Spleen (tissue), 11 donors: ENCODE results near the gene PLAA. TPM values are rescaled to one million over a fixed set of nuclear protein-coding genes. Genes with fewer than 3 reads are reported as not detected.

ENCODE experiments used
- DNase-seq: peaks from one replicate; pipeline ENCODE4 v3.0.0-alpha.2; 2020
- H3K27ac ChIP-seq, 8 donors: fragments of 200-600 bp; sonication (generic) in 7 of 8; 1 replicate in 4 of 8; 2 replicates in 4 of 8; pipeline versions ENCODE4 v1.5.0 to v1.8.0; 2016 to 2021; ENCODE audit warnings: inconsistent platforms in 4 of 8, mild to moderate bottlenecking in 4 of 8, moderate library complexity in 1 of 8
- H3K27me3 ChIP-seq, 7 donors: fragments of 200-600 bp; sonication (generic) in 6 of 7; replicated peaks in 1 of 7; 1 replicate in 4 of 7; 2 replicates in 3 of 7; pipeline versions ENCODE4 v1.5.0 to v1.8.0; 2016 to 2021; ENCODE audit warnings: inconsistent platforms in 3 of 7, mild to moderate bottlenecking in 1 of 7
- H3K36me3 ChIP-seq, 6 donors: fragments of 200-600 bp; sonication (generic) in 5 of 6; 1 replicate in 4 of 6; 2 replicates in 2 of 6; pipeline versions ENCODE4 v1.5.0 to v1.8.0; 2016 to 2021; ENCODE audit warnings: inconsistent platforms in 2 of 6
- H3K4me1 ChIP-seq, 6 donors: fragments of 200-600 bp; sonication (generic) in 5 of 6; 1 replicate in 3 of 6; 2 replicates in 3 of 6; pipeline versions ENCODE4 v1.5.0 to v1.8.0; 2016 to 2021; ENCODE audit warnings: inconsistent platforms in 3 of 6
- H3K4me3 ChIP-seq, 8 donors: fragments of 200-600 bp; sonication (generic) in 7 of 8; 1 replicate in 4 of 8; 2 replicates in 4 of 8; pipeline versions ENCODE4 v1.5.0 to v1.8.0; 2016 to 2021; ENCODE audit warnings: inconsistent platforms in 4 of 8, mild to moderate bottlenecking in 4 of 8, moderate library complexity in 2 of 8
- H3K9me3 ChIP-seq, 8 donors: fragments of 200-600 bp; sonication (generic) in 7 of 8; 1 replicate in 4 of 8; 2 replicates in 4 of 8; pipeline versions ENCODE4 v1.5.0 to v1.8.0; 2016 to 2021; ENCODE audit warnings: inconsistent platforms in 4 of 8
- POLR2A ChIP-seq, 3 donors: fragments of 450-650 bp; IDR thresholded peaks; one replicate each; pipeline ENCODE4 v1.5.1; 2017; ENCODE audit warnings: antibody characterized with exemption in 3 of 3, mild to moderate bottlenecking in 1 of 3
- POLR2AphosphoS5 ChIP-seq, 3 donors: sonication (generic); formaldehyde crosslinking; IDR thresholded peaks; one replicate each; pipeline ENCODE4 v1.5.1; 2017; ENCODE audit warnings: antibody characterized with exemption in 3 of 3
- WGBS, 5 donors: extraction: QIAGEN DNeasy Blood & Tissue Kit in 3 of 5; methylation state at CpG; one replicate each; pipeline versions ENCODE4 v1.1.5 to v1.1.7; 2013 to 2018; 5-methylcytosine and 5-hydroxymethylcytosine counted together
- intact Hi-C: fragments of 100-400 bp; cut with DNase I; formaldehyde crosslinking; loops from one replicate; pipeline ENCODE4 v1.15.0; 2023; ENCODE audit warnings: low total_unique reads
- polyA plus RNA-seq, 3 donors: library from polyadenylated mRNA; stranded (reverse); fragments of 200-250 nt; gene quantifications; one replicate each; pipeline ENCODE4 v1.2.1, GENCODE V29; 2013
- total RNA-seq, 7 donors: library from RNA; depleted of rRNA in 3 of 7; stranded (reverse); fragments of >200 nt in 3 of 7; fragmentation: NEBNext Ultra II Directional in 4 of 7; extraction: Animal tissue kit (Norgen Biotek cat#: 25700) in 4 of 7; gene quantifications; one replicate each; pipeline versions ENCODE4 v1.1.0 to v1.2.1, GENCODE V29; 2016 to 2021
- TF ChIP-seq, protein P1 (sequence below), 11 experiments: fragments of 200-600 bp in 7 of 11; fragments of 450-650 bp in 4 of 11; sonication (generic) in 4 of 11; IDR thresholded peaks in 8 of 11; conservative IDR thresholded peaks in 3 of 11; 1 replicate in 7 of 11; 2 replicates in 4 of 11; pipeline versions ENCODE4 v1.4.0 to v1.8.0; 2016 to 2021; ENCODE audit warnings: antibody characterized with exemption in 11 of 11, inconsistent platforms in 4 of 11, mild to moderate bottlenecking in 1 of 11
- donor health status: healthy with polysubstance abuse.
- donor health status: DM: no; HTN: no; CAD: no; lungs with moderate emphysema.
- donor health status: DM: no; HTN: no; CAD: no.
- donor health status: Bipolar disorder and iron deficiency.
- donor health status: healthy.
- donor health status: DM: no; HTN: no; CAD: no.
- donor health status: DM: yes; HTN: yes; CAD: no.

PLAA gene
- total and polyA plus RNA-seq, 10 donors = 6.2 to 34.5 (median 26.1) TPM

DNA sequence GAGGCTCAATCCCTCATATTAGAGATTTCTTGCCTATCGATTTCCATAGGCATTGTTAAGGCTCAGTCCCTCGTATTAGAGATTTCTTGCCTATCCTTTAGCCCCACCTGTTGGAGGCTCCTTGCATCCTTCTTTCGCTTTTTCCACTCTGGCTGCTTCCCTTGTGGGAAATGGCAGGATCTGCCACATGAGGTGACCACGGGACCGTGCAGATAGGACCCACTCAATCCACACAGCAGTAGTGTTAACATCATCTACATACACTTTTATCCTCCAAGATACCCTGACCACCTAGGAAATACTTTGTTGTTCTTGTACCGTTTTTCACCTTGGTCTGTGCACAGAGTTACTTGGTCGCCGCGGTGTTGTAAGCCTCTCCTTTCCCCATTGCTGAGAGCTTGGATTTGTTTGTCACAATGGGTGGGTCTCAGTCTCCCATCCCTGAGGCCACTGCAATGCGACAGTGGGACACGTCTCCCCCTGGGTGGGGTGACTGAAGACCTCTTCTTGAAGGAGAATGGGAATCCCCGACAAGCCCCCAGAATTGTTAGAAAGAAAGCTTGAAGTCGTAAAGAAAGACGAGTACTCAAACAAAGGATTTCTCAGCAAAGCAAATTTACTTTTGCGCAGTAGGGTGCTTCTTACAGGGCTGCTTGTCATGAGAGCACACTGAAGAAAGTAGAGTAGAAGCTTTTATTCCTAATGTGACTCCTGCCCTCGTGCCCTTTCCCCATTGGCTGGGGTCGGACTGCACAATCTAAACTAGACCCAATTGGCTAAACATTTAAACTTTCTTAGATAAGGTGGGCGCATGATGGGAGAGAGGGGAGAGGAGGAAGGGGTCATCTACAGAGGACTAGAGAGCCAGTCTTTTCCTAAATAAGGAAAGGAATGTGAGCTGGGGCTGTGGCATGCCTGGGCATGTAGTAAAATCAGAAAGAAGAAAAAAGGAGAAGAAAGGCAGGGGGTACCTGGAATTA is 29.0 kb upstream of the PLAA start:
- Histone ChIP-seq H3K27me3 (no peaks in the 10 kb centered on the region), H3K4me3 (no peak overlapping the region), H3K4me1 (no peaks in the 10 kb centered on the region), H3K27ac (no peak overlapping the region), H3K36me3 (peaks cover 0 to 27% (median 4%) of the 10 kb centered on the region in 6 donors), H3K9me3 (no peaks in the 10 kb centered on the region)
- intact Hi-C loops = loop anchor here (5.0 kb wide), 1 partner anchor 234 kb away; no protein-coding TSS in a partner anchor
- 88 to 94% (median 89%) methylated on average over 18 of the region's 18 CpGs for WGBS, 5 donors
- no peak for TF ChIP-seq POLR2AphosphoS5 (IDR thresholded peaks at IDR 0.05)
- TF ChIP-seq, protein P1, sequence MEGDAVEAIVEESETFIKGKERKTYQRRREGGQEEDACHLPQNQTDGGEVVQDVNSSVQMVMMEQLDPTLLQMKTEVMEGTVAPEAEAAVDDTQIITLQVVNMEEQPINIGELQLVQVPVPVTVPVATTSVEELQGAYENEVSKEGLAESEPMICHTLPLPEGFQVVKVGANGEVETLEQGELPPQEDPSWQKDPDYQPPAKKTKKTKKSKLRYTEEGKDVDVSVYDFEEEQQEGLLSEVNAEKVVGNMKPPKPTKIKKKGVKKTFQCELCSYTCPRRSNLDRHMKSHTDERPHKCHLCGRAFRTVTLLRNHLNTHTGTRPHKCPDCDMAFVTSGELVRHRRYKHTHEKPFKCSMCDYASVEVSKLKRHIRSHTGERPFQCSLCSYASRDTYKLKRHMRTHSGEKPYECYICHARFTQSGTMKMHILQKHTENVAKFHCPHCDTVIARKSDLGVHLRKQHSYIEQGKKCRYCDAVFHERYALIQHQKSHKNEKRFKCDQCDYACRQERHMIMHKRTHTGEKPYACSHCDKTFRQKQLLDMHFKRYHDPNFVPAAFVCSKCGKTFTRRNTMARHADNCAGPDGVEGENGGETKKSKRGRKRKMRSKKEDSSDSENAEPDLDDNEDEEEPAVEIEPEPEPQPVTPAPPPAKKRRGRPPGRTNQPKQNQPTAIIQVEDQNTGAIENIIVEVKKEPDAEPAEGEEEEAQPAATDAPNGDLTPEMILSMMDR (IDR thresholded peaks at IDR 0.05 in 8 of 11, conservative IDR thresholded peaks at IDR 0.05 in 3 of 11) = peak in 8 of 11 experiments; percentile 21 to 51 (median 44)
- TF ChIP-seq POLR2A (IDR thresholded peaks at IDR 0.05) = no peak
- no peak for DNase-seq

DNA sequence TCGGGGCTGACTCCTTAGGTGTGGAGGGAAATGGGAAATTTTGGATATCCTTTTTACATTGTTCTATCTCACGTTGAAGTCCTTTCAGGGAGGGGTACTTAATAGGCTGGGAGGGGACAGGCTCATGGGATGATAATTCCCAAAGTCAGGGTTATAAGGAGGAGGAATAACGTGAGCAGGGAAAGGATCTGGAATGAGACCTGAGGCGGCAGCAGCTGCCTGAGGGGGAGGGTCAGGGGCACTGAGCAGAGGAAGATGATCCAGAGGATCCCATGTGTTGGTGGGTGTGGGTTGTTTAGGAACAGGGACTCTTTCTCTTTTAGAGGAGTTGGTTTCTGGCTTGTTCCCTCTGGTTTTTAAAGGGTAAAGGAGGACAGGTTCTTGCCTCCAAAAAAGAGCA is 27.9 kb upstream of the PLAA start:
- H3K4me1 ChIP-seq = no peaks in the 10 kb centered on the region
- no peak overlapping the region for H3K4me3 ChIP-seq
- peaks cover 0 to 5% (median 1%) of the 10 kb centered on the region in 8 donors for H3K9me3 ChIP-seq
- peaks cover 0 to 23% (median 3%) of the 10 kb centered on the region in 6 donors for H3K36me3 ChIP-seq
- no peak for DNase-seq
- TF ChIP-seq POLR2AphosphoS5 (IDR thresholded peaks at IDR 0.05) (no peak), POLR2A (IDR thresholded peaks at IDR 0.05) (no peak)
- TF ChIP-seq, protein P1 (IDR thresholded peaks at IDR 0.05 in 8 of 11, conservative IDR thresholded peaks at IDR 0.05 in 3 of 11) = no peak
- intact Hi-C loops = loop anchor here (5.0 kb wide), 1 partner anchor 233 kb away; no protein-coding TSS in a partner anchor
- no peaks in the 10 kb centered on the region for H3K27me3 ChIP-seq
- H3K27ac ChIP-seq = no peak overlapping the region
- 69 to 94% (median 87%) methylated on average over 4 of the region's 4 CpGs for WGBS, 5 donors

DNA sequence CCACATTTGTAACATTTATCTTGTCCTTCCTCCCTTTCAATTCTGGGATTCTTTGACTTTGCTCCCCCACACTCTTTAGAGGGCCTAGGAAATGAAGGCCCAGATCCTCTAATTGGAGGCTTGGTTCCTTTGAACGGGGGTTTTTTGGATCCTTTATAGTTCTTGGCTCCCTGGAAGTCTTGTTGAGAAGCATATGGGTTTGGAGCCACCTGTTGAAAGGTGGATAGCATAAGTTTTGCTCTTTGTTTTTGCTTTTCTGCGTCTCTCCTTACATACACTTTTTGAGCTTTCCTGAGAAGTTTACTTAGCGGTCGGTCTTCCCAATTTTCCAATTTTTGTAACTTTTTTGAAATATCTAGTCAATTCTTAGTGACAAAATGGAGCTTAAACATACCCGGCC is 26.9 kb upstream of the PLAA start:
- no peak for DNase-seq
- Histone ChIP-seq H3K4me3 (no peak overlapping the region), H3K9me3 (peaks cover 0 to 11% (median 4%) of the 10 kb centered on the region in 8 donors), H3K4me1 (no peaks in the 10 kb centered on the region), H3K27me3 (no peaks in the 10 kb centered on the region), H3K27ac (no peak overlapping the region), H3K36me3 (peaks cover 0 to 23% (median 0%) of the 10 kb centered on the region in 6 donors)
- intact Hi-C loops = no loop called here
- TF ChIP-seq, protein P1 (IDR thresholded peaks at IDR 0.05 in 8 of 11, conservative IDR thresholded peaks at IDR 0.05 in 3 of 11) = no peak
- TF ChIP-seq POLR2AphosphoS5 (IDR thresholded peaks at IDR 0.05) (no peak), POLR2A (IDR thresholded peaks at IDR 0.05) (no peak)
- 74 to 97% (median 90%) methylated on average over 5 of the region's 5 CpGs for WGBS, 5 donors

DNA sequence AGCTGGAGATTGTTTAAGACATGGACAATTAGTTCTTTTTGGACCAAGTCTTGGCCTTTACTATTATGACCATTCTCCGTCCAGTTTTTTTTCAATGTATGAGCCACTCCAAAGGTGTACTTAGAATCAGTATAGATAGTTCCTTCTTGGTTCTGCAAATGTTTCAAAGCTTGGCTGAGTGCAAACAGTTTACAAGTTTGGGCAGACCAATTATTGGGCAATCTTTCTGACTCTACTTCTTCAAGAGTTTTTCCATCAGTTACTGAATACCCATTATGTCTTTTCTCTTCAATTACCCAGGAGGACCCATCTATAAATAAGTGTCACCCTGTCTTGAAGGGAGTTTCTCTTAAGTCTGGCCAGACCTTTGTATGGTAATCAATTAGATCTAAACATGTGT is 24.7 kb upstream of the PLAA start:
- Histone ChIP-seq H3K9me3 (peaks cover 0 to 15% (median 4%) of the 10 kb centered on the region in 8 donors), H3K27me3 (no peaks in the 10 kb centered on the region), H3K4me3 (no peak overlapping the region), H3K27ac (no peak overlapping the region), H3K36me3 (peaks cover 0 to 15% (median 0%) of the 10 kb centered on the region in 6 donors), H3K4me1 (no peaks in the 10 kb centered on the region)
- no peak for DNase-seq
- 89 to 100% (median 96%) methylated on average over 1 of the region's 1 CpG for WGBS, 5 donors
- intact Hi-C loops = no loop called here
- no peak for TF ChIP-seq POLR2AphosphoS5 (IDR thresholded peaks at IDR 0.05)
- TF ChIP-seq POLR2A (IDR thresholded peaks at IDR 0.05) = no peak
- TF ChIP-seq, protein P1 (IDR thresholded peaks at IDR 0.05 in 8 of 11, conservative IDR thresholded peaks at IDR 0.05 in 3 of 11) = no peak
